Glutamatergic neuron (in vitro differentiated cells): ENCODE data around the gene AKR7A3. TPM values are rescaled to one million over a fixed set of nuclear protein-coding genes. Genes with fewer than 3 reads are reported as not detected.

Source experiments
- DNase-seq: peaks from one replicate; pipeline ENCODE4 v3.0.0; 2022
- H3K27ac Mint-ChIP-seq: one replicate; pipeline ENCODE4 v1.8.0; 2020; ENCODE audit warnings: mild to moderate bottlenecking, mixed read lengths, inconsistent platforms; ENCODE audit not compliant: unreplicated experiment
- H3K27me3 Mint-ChIP-seq: one replicate; pipeline ENCODE4 v1.8.0; 2020; ENCODE audit warnings: mild to moderate bottlenecking, moderate library complexity, mixed read lengths, inconsistent platforms; ENCODE audit not compliant: unreplicated experiment
- H3K36me3 Mint-ChIP-seq: one replicate; pipeline ENCODE4 v1.8.0; 2020; ENCODE audit warnings: mild to moderate bottlenecking, mixed read lengths, inconsistent platforms; ENCODE audit not compliant: unreplicated experiment
- H3K4me1 Mint-ChIP-seq: one replicate; pipeline ENCODE4 v1.8.0; 2020; ENCODE audit warnings: mild to moderate bottlenecking, low read depth, mixed read lengths, inconsistent platforms; ENCODE audit not compliant: unreplicated experiment
- H3K4me3 Mint-ChIP-seq: one replicate; pipeline ENCODE4 v1.8.0; 2020; ENCODE audit warnings: mild to moderate bottlenecking, mixed read lengths, inconsistent platforms; ENCODE audit not compliant: unreplicated experiment
- H3K9me3 Mint-ChIP-seq: one replicate; pipeline ENCODE4 v1.8.0; 2020; ENCODE audit warnings: mild to moderate bottlenecking, moderate library complexity, mixed read lengths, inconsistent platforms; ENCODE audit not compliant: unreplicated experiment
- CTCF ChIP-seq: fragments of 200-600 bp; sonication (generic); IDR thresholded peaks from one replicate; pipeline ENCODE4 v1.5.0; 2021; ENCODE audit not compliant: partially characterized antibody, unreplicated experiment
- total RNA-seq: library from RNA; stranded (reverse); fragmentation: NEBNext Ultra II Directional; extraction: Animal tissue kit (Norgen Biotek cat#: 25700); gene quantifications from one replicate; pipeline ENCODE4 v1.2.1, GENCODE V29; 2021; ENCODE audit not compliant: unreplicated experiment

AKR7A3 gene
- total RNA-seq, 1 donor from 2014 or later: 1.9 TPM

- peaks cover 3% of the 10 kb centered on the region for H3K27me3 Mint-ChIP-seq
- TF ChIP-seq CTCF: peak; percentile 85
- H3K27ac Mint-ChIP-seq: peak overlapping the region; percentile 90
- DNase-seq: peak; percentile 83
- peaks cover 6% of the 10 kb centered on the region for H3K4me1 Mint-ChIP-seq
- peak overlapping the region; percentile 22 for H3K4me3 Mint-ChIP-seq
- peaks cover 2% of the 10 kb centered on the region for H3K9me3 Mint-ChIP-seq
- H3K36me3 Mint-ChIP-seq: no peaks in the 10 kb centered on the region
Observed at GRCh38 chr1:19240673-19241538, 47.7 kb downstream of the AKR7A3 start.

GRCh38 chr1:19239876-19240275, 48.7 kb downstream of the AKR7A3 start:
- peak overlapping the region; percentile 90 for H3K27ac Mint-ChIP-seq
- H3K4me3 Mint-ChIP-seq: no peak overlapping the region
- peaks cover 2% of the 10 kb centered on the region for H3K9me3 Mint-ChIP-seq
- no peak for TF ChIP-seq CTCF
- DNase-seq: no peak
- peaks cover 3% of the 10 kb centered on the region for H3K27me3 Mint-ChIP-seq
- peaks cover 6% of the 10 kb centered on the region for H3K4me1 Mint-ChIP-seq
- no peaks in the 10 kb centered on the region for H3K36me3 Mint-ChIP-seq

GRCh38 chr1:19234224-19234623, 54.3 kb downstream of the AKR7A3 start:
- DNase-seq: no peak
- no peak overlapping the region for H3K4me3 Mint-ChIP-seq
- H3K27ac Mint-ChIP-seq: peak overlapping the region; percentile 26
- H3K27me3 Mint-ChIP-seq: no peaks in the 10 kb centered on the region
- H3K4me1 Mint-ChIP-seq: no peaks in the 10 kb centered on the region
- TF ChIP-seq CTCF: no peak
- no peaks in the 10 kb centered on the region for H3K9me3 Mint-ChIP-seq
- no peaks in the 10 kb centered on the region for H3K36me3 Mint-ChIP-seq

Other genes with a start within 250 kb of the AKR7A3 start
- 176 TPM for gene UBR4, start 78.5 kb downstream of the AKR7A3 start, total RNA-seq
- gene EMC1, start 37.2 kb downstream of the AKR7A3 start, total RNA-seq: 98.9 TPM
- 29.1 TPM for gene MRTO4, start 37.0 kb downstream of the AKR7A3 start, total RNA-seq
- gene AKR7A2, start 23.4 kb upstream of the AKR7A3 start, total RNA-seq: 35.7 TPM
- gene SLC66A1, start 23.6 kb upstream of the AKR7A3 start, total RNA-seq: 41.1 TPM
- gene CAPZB, start 196.8 kb upstream of the AKR7A3 start, total RNA-seq: 326 TPM